SK-N-MC (cell line): ENCODE results near the gene GRID2.
A peak's percentile ranks its signal among the peaks of the same experiment; 100 is the strongest.

ENCODE experiments used
- DNase-seq: peaks from one replicate; pipeline ENCODE4 v3.0.0-alpha.2; 2011; ENCODE audit warnings: low read depth, low spot score
- H3K27ac ChIP-seq: fragments of 200-600 bp; sonication (generic); 2 replicates; pipeline ENCODE4 v1.5.1; 2016; ENCODE audit warnings: mixed run types
- H3K36me3 ChIP-seq: fragments of 200-600 bp; sonication (generic); 2 replicates; pipeline ENCODE4 v1.6.1; 2017; ENCODE audit warnings: antibody characterized with exemption, low read length, mixed read lengths; ENCODE audit not compliant: insufficient read depth
- H3K4me3 ChIP-seq: fragments of 200-600 bp; sonication (generic); 2 replicates; pipeline ENCODE4 v1.5.1; 2016
- H3K9ac ChIP-seq: fragments of 200-600 bp; sonication (generic); 2 replicates; pipeline ENCODE4 v1.8.0; 2017; ENCODE audit warnings: mixed run types, mixed read lengths; ENCODE audit not compliant: insufficient read length
- H3K9me3 ChIP-seq: fragments of 200-600 bp; sonication (generic); 2 replicates; pipeline ENCODE4 v1.6.1; 2017; ENCODE audit warnings: low read depth, mild to moderate bottlenecking, antibody characterized with exemption, low read length, moderate library complexity, mixed read lengths
- EZH2 ChIP-seq: fragments of 200-600 bp; sonication (generic); IDR thresholded peaks from one replicate; pipeline ENCODE4 v1.6.1; 2017; ENCODE audit warnings: antibody characterized with exemption
- FOXP2 ChIP-seq: optimal IDR thresholded peaks from 2 replicates; pipeline ENCODE3; 2011; ENCODE audit warnings: mild to moderate bottlenecking, moderate library complexity; ENCODE audit not compliant: insufficient read depth; ENCODE audit errors: extremely low read length, control extremely low read depth
- POLR2AphosphoS5 ChIP-seq: IDR thresholded peaks from 2 replicates; pipeline ENCODE4 v1.6.1; 2012; ENCODE audit warnings: mild to moderate bottlenecking, low read depth, low read length, borderline replicate concordance

GRID2 gene

GRCh38 chr4:93313197-93313596 is 1009.4 kb downstream of the GRID2 start:
- Histone ChIP-seq H3K9me3 (no peaks in the 10 kb centered on the region), H3K27ac (no peak overlapping the region), H3K4me3 (no peak overlapping the region), H3K36me3 (no peaks in the 10 kb centered on the region), H3K9ac (no peak overlapping the region)
- TF ChIP-seq POLR2AphosphoS5, result no peak
- TF ChIP-seq FOXP2, result no peak
- no peak for TF ChIP-seq EZH2
- peak; percentile 14 for DNase-seq

- H3K27ac ChIP-seq, result peak overlapping the region; percentile 81
- no peak for DNase-seq
- H3K9me3 ChIP-seq, result no peaks in the 10 kb centered on the region
- no peak overlapping the region for H3K9ac ChIP-seq
- H3K36me3 ChIP-seq, result no peaks in the 10 kb centered on the region
- no peak for TF ChIP-seq EZH2
- TF ChIP-seq POLR2AphosphoS5, result no peak
- no peak for TF ChIP-seq FOXP2
- peak overlapping the region; percentile 53 for H3K4me3 ChIP-seq
Measured at GRCh38 chr4:93317057-93317456, 1013.3 kb downstream of the GRID2 start.

- Histone ChIP-seq H3K4me3 (peak overlapping the region; percentile 53), H3K36me3 (no peaks in the 10 kb centered on the region), H3K9me3 (no peaks in the 10 kb centered on the region), H3K9ac (no peak overlapping the region), H3K27ac (peak overlapping the region; percentile 81)
- DNase-seq, result peak; percentile 93
- TF ChIP-seq FOXP2 (no peak), EZH2 (no peak), POLR2AphosphoS5 (peak; percentile 43; the same call in 1 of the 2 replicates)
Measured at GRCh38 chr4:93317561-93317960, 1013.8 kb downstream of the GRID2 start.

GRCh38 chr4:93319041-93319440 is 1015.3 kb downstream of the GRID2 start:
- no peak overlapping the region for H3K9ac ChIP-seq
- no peak for TF ChIP-seq POLR2AphosphoS5
- no peak for TF ChIP-seq EZH2
- TF ChIP-seq FOXP2, result no peak
- no peak for DNase-seq
- no peak overlapping the region for H3K4me3 ChIP-seq
- no peaks in the 10 kb centered on the region for H3K36me3 ChIP-seq
- no peak overlapping the region for H3K27ac ChIP-seq
- no peaks in the 10 kb centered on the region for H3K9me3 ChIP-seq

GRCh38 chr4:93320356-93320755 is 1016.6 kb downstream of the GRID2 start:
- H3K4me3 ChIP-seq, result no peak overlapping the region
- TF ChIP-seq EZH2, result no peak
- TF ChIP-seq POLR2AphosphoS5, result no peak
- TF ChIP-seq FOXP2, result no peak
- H3K9me3 ChIP-seq, result no peaks in the 10 kb centered on the region
- DNase-seq, result no peak
- H3K36me3 ChIP-seq, result no peaks in the 10 kb centered on the region
- no peak overlapping the region for H3K9ac ChIP-seq
- H3K27ac ChIP-seq, result no peak overlapping the region

GRCh38 chr4:93327346-93327745 is 1023.6 kb downstream of the GRID2 start:
- Histone ChIP-seq H3K9ac (no peak overlapping the region), H3K4me3 (no peak overlapping the region)
- DNase-seq, result no peak

GRCh38 chr4:93334003-93334402 is 1030.2 kb downstream of the GRID2 start:
- no peaks in the 10 kb centered on the region for H3K9me3 ChIP-seq
- H3K9ac ChIP-seq, result no peak overlapping the region
- H3K27ac ChIP-seq, result no peak overlapping the region
- DNase-seq, result no peak
- TF ChIP-seq POLR2AphosphoS5 (no peak), EZH2 (no peak)
- no peaks in the 10 kb centered on the region for H3K36me3 ChIP-seq
- H3K4me3 ChIP-seq, result no peak overlapping the region

More at GRCh38 chr4:93327346-93327745, 1023.6 kb downstream of the GRID2 start:
- no peak for TF ChIP-seq EZH2
- no peak for TF ChIP-seq POLR2AphosphoS5
- TF ChIP-seq FOXP2, result no peak
- no peak overlapping the region for H3K27ac ChIP-seq
- no peaks in the 10 kb centered on the region for H3K36me3 ChIP-seq
- H3K9me3 ChIP-seq, result no peaks in the 10 kb centered on the region

- no peak for DNase-seq
- H3K9ac ChIP-seq, result no peak overlapping the region
- H3K4me3 ChIP-seq, result no peak overlapping the region
- H3K9me3 ChIP-seq, result no peaks in the 10 kb centered on the region
- TF ChIP-seq FOXP2 (no peak), POLR2AphosphoS5 (no peak), EZH2 (no peak)
- H3K36me3 ChIP-seq, result no peaks in the 10 kb centered on the region
- H3K27ac ChIP-seq, result no peak overlapping the region
Measured at GRCh38 chr4:93337196-93337595, 1033.4 kb downstream of the GRID2 start.

- H3K9ac ChIP-seq, result no peak overlapping the region
- no peaks in the 10 kb centered on the region for H3K9me3 ChIP-seq
- TF ChIP-seq EZH2, result no peak
- no peak for TF ChIP-seq FOXP2
- TF ChIP-seq POLR2AphosphoS5, result no peak
Measured at GRCh38 chr4:93342738-93343137, 1039.0 kb downstream of the GRID2 start.

More at GRCh38 chr4:93342738-93343137, 1039.0 kb downstream of the GRID2 start:
- Histone ChIP-seq H3K4me3 (peak overlapping the region; percentile 38; the same call in 1 of the 2 replicates), H3K27ac (peak overlapping the region; percentile 82), H3K36me3 (no peaks in the 10 kb centered on the region; the same call in 1 of the 2 replicates)
- peak; percentile 81 for DNase-seq
